HG02938 (cell line): Measurements from ENCODE around the gene SLC13A3.

ENCODE experiments used
- ATAC-seq: cut with Tn5 transposase; IDR thresholded peaks from one replicate; pipeline ENCODE4 v1.9.1; 2021; ENCODE audit warnings: mild to moderate bottlenecking, moderate library complexity; ENCODE audit not compliant: unreplicated experiment

Gene SLC13A3

GRCh38 chr20:46583411-46584214, 67.6 kb downstream of the SLC13A3 start:
- ATAC-seq, result no peak

- no peak for ATAC-seq
Measured at GRCh38 chr20:46582648-46583047, 68.6 kb downstream of the SLC13A3 start.

GRCh38 chr20:46581391-46581790, 69.9 kb downstream of the SLC13A3 start:
- ATAC-seq, result no peak

- no peak for ATAC-seq
Measured at GRCh38 chr20:46580613-46581205, 70.5 kb downstream of the SLC13A3 start.

GRCh38 chr20:46578745-46579144, 72.5 kb downstream of the SLC13A3 start:
- ATAC-seq, result no peak

GRCh38 chr20:46576774-46577395, 74.4 kb downstream of the SLC13A3 start:
- ATAC-seq, result no peak

DNA sequence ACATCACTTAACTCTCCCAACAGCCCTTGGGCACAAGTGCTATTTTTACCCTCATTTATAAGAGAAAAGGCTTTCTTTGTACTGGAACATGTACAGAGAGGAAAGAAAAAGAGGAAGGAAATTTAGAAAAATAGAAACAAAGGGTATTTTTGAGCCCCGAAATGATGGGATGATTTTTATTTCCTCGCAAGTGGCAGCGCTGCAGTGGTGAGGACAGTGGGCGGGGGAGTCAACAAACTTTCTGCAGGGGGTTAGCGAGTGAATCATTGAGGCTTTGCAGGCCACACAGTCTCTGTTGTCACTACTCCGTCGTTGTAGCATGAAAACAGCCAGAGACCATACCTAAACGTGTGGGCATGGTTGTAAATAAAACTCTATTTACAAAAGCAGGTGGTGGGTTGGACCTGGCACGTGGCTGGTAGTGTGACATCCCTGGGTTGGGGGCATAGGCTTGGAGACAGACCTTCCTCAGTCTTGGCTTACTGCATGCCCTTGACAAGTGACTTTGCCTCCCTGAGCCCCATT, 75.3 kb downstream of the SLC13A3 start:
- no peak for ATAC-seq

DNA sequence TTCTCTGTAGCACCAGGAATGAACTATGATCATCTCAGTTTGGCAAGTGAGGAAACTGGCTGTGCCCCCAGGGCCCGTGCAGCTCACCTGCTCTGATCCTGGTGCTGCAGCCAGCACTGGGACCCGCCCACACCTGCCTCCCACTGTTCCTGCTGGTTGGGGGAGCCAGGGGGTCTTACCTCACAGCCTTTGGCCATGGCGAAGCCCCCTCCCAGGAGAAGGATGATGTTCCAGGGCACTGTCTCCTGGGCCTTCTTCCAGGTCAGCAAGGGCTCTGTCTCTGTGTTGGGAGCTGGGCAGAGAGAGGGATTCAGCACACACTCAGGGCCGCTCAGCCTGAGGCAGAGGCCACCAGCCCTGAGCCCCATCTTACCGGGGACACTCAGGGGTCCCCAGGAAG, 75.9 kb downstream of the SLC13A3 start:
- ATAC-seq, result no peak

DNA sequence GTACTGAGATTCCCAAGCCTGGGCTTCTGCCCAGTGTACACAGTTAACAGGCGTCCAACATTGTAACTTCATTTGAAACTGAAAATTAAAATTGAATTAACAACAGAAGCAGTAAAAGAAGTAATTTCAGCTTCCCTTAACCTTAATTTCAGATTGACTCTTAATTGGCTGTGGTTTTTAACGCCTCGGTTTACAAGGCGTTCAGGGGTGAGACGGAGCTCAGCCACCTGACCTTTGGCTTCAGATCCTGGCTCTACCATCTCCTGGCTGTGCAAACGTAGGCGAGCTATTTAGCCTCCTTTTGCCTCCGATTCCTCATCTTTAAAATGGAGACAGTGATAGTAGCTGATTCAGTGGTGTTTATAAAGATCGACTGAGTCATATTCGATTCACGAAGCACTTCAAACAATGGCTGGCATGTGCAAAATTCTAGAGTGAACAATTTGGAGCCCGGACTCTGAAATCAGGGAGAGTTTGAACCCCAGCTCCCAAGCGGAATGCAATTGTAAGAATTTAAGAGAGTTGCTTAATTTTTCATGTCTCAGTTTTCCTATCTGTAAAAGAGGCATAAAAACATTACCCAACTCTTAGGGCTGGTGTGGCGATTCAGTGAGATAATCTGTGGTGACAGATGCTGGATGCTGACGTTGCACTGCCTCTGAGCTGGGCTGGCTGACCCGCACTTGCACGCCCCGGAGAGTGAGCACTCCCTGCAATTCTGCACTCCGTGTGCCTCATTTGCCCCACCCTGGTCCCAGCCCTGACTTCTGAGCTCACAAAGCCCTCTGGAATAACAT, 77.3 kb downstream of the SLC13A3 start:
- no peak for ATAC-seq

- ATAC-seq, result no peak
Measured at GRCh38 chr20:46573234-46573633, 78.0 kb downstream of the SLC13A3 start.

DNA sequence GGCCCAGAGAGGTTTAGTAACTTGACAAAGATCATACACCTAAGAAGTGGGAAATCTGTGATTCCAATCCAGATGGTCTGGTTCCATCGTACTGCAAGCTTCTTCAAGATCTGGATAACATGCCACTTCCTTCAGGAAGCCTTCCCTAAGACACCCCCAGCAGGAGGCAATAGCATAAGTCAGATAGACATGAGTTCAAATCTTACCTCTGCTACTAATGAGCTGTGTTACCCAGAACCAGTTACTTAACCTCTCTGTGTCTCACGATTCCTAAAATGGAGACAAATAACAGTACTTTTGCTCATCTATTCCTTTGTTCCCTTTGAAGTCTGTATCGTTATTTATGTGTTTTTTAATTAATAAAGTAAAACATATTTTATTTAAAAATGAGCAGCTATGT, 78.5 kb downstream of the SLC13A3 start:
- ATAC-seq, result no peak

DNA sequence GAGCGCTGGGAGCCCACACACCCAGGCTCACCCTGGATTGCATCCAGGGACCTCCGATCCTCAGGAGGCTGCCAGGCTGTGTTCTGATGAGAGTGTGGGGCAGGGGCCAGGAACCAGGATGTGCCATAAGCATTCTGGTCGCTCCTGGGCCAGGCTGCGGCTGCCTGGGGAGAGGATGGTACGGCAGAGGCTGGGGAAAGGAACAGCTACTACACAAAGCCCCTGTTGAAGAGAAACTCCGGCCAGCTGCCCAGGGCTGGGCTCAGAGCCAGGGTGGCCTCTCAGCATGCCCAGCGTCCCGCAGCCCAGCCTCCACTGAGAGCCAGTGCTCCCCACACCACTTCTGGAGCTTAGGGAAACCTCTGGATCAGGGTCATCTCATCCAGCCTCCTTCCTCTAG, 79.1 kb downstream of the SLC13A3 start:
- ATAC-seq, result no peak

- ATAC-seq, result no peak
Measured at GRCh38 chr20:46571418-46571817, 79.8 kb downstream of the SLC13A3 start.

DNA sequence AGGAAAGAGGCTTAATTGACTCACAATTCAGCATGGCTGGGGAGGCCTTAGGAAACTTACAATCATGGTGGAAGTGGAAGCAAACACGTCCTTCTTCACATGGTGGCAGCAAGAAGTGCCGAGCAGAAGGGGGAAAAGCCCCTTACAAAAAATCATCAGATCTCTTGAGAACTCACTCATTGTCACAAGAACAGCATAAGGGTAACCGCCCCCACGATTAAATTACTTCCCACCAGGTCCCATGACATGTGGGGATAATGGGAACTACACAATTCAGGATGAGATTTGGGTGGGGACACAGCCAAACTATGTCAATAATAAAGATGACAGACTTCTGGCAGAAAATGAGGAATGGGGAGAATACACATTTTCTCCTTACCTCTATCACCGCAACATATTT, 80.3 kb downstream of the SLC13A3 start:
- no peak for ATAC-seq

DNA sequence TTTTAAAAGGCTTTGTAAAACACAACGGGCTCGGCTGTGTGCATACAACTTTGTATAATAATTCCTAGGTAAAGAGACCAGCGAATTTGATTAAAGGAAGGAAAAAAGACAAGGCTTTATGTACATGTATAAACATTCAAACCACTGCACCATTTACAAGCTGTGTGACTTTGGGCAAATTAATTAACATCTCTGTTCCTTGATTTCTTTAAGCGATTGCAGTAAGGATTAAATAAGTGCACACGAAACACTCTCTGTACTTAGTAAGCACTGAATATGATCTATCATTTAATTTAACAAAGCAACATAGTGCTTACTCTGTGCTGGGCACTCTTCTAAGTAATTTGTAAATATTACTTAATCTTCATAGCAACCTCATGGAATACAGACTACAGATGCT, 81.3 kb downstream of the SLC13A3 start:
- no peak for ATAC-seq

DNA sequence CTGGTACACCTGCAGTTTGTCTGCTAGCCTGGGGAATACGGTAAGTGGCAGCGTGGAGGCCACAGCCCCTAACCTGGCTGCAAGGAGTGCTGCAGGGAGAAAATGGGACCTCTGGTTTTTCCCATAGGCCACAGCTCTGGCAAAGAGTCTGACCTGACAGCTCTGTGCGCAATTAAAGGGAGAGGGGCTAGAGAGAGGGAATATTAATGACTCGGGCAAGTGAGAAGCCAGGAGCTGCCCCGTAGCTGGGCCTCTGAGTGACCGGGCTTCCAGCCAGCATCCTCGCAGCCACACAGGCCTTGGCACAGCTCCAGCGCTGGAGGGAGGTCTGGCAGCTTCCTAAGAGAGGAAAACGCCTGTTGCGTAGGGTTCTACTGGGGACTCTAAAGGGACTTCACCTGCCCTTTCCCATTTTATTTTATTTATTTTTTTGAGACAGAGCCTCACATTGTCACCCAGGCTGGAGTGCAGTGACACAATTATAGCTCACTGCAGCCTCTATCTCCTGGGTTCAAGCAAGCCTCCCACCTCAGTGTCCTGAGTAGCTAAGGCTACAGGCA, 82.6 kb downstream of the SLC13A3 start:
- no peak for ATAC-seq

GRCh38 chr20:46566125-46566524, 85.1 kb downstream of the SLC13A3 start:
- ATAC-seq, result no peak

GRCh38 chr20:46564241-46564957, 86.9 kb downstream of the SLC13A3 start:
- no peak for ATAC-seq

DNA sequence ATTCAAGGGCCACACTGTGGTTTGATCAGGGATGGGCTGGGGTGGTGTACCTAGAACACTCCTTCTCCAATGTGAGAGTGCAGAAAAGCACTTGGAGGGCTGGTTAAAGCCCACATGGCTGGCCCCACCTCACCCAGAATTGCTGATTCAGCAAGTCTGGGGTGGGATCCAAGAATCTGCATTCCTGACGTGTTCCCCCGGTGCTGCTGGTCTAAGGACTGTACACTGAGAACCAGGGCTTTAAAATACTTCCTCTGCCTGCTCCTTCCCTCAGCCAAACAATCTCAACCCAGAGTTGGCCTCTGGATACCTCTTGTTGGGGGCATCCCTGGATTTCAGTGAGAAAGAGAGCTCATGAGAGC, 87.4 kb downstream of the SLC13A3 start:
- ATAC-seq, result no peak

GRCh38 chr20:46563170-46563859, 87.9 kb downstream of the SLC13A3 start:
- ATAC-seq, result no peak
